ENCODE results near the gene MAP6.

Gene MAP6

GRCh38 chr11:75654314-75654713 lies 14.5 kb downstream of the MAP6 start:
- peak; percentile 57 for DNase-seq (ENCODE audit: insufficient read length, low spot score)
- no peak for TF ChIP-seq POLR2A (IDR thresholded peaks at IDR 0.05; ENCODE audit: low read depth, low read length)
- FAIRE-seq, result no peak

GRCh38 chr11:75653532-75653931 lies 15.3 kb downstream of the MAP6 start:
- TF ChIP-seq POLR2A (IDR thresholded peaks at IDR 0.05; ENCODE audit: low read depth, low read length), result no peak
- DNase-seq (ENCODE audit: insufficient read length, low spot score) (no peak), FAIRE-seq (no peak)

GRCh38 chr11:75652936-75653335 lies 15.9 kb downstream of the MAP6 start:
- DNase-seq (ENCODE audit: insufficient read length, low spot score) (no peak), FAIRE-seq (no peak)
- no peak for TF ChIP-seq POLR2A (IDR thresholded peaks at IDR 0.05; ENCODE audit: low read depth, low read length)

- no peak for TF ChIP-seq POLR2A (IDR thresholded peaks at IDR 0.05; ENCODE audit: low read depth, low read length)
- FAIRE-seq, result no peak
- no peak for DNase-seq (ENCODE audit: insufficient read length, low spot score)
Measured at GRCh38 chr11:75651218-75651617, 17.6 kb downstream of the MAP6 start.

GRCh38 chr11:75650167-75650723 lies 18.6 kb downstream of the MAP6 start:
- DNase-seq (ENCODE audit: insufficient read length, low spot score), result no peak
- no peak for TF ChIP-seq POLR2A (IDR thresholded peaks at IDR 0.05; ENCODE audit: low read depth, low read length)
- FAIRE-seq, result no peak

- DNase-seq (ENCODE audit: insufficient read length, low spot score), result no peak
- TF ChIP-seq POLR2A (IDR thresholded peaks at IDR 0.05; ENCODE audit: low read depth, low read length), result no peak
- no peak for FAIRE-seq
Measured at GRCh38 chr11:75644946-75645345, 23.9 kb downstream of the MAP6 start.

GRCh38 chr11:75644370-75644769 lies 24.5 kb downstream of the MAP6 start:
- DNase-seq (ENCODE audit: insufficient read length, low spot score), result no peak
- FAIRE-seq, result no peak
- TF ChIP-seq POLR2A (IDR thresholded peaks at IDR 0.05; ENCODE audit: low read depth, low read length), result no peak

- FAIRE-seq (no peak), DNase-seq (ENCODE audit: insufficient read length, low spot score) (no peak)
- TF ChIP-seq POLR2A (IDR thresholded peaks at IDR 0.05; ENCODE audit: low read depth, low read length), result no peak
Measured at GRCh38 chr11:75642402-75643113, 26.3 kb downstream of the MAP6 start.

GRCh38 chr11:75639762-75640181 lies 29.1 kb downstream of the MAP6 start:
- TF ChIP-seq POLR2A (IDR thresholded peaks at IDR 0.05; ENCODE audit: low read depth, low read length), result no peak
- no peak for FAIRE-seq
- DNase-seq (ENCODE audit: insufficient read length, low spot score), result no peak

- FAIRE-seq, result no peak
- TF ChIP-seq POLR2A (IDR thresholded peaks at IDR 0.05; ENCODE audit: low read depth, low read length), result no peak
- no peak for DNase-seq (ENCODE audit: insufficient read length, low spot score)
Measured at GRCh38 chr11:75637998-75638397, 30.8 kb downstream of the MAP6 start.

- DNase-seq (ENCODE audit: insufficient read length, low spot score), result no peak
- TF ChIP-seq POLR2A (IDR thresholded peaks at IDR 0.05; ENCODE audit: low read depth, low read length), result no peak
- no peak for FAIRE-seq
Measured at GRCh38 chr11:75635066-75635862, 33.6 kb downstream of the MAP6 start.

GRCh38 chr11:75633409-75634066 lies 35.3 kb downstream of the MAP6 start:
- DNase-seq (ENCODE audit: insufficient read length, low spot score) (no peak), FAIRE-seq (no peak)
- TF ChIP-seq POLR2A (IDR thresholded peaks at IDR 0.05; ENCODE audit: low read depth, low read length), result no peak

- TF ChIP-seq POLR2A (IDR thresholded peaks at IDR 0.05; ENCODE audit: low read depth, low read length), result no peak
- FAIRE-seq (no peak), DNase-seq (ENCODE audit: insufficient read length, low spot score) (no peak)
Measured at GRCh38 chr11:75632962-75633361, 35.9 kb downstream of the MAP6 start.

- DNase-seq (ENCODE audit: insufficient read length, low spot score) (no peak), FAIRE-seq (no peak)
- no peak for TF ChIP-seq POLR2A (IDR thresholded peaks at IDR 0.05; ENCODE audit: low read depth, low read length)
Measured at GRCh38 chr11:75632450-75632849, 36.4 kb downstream of the MAP6 start.
